T-cell (primary cell): ENCODE results near the gene GMPR. TPM values are rescaled to one million over a fixed set of nuclear protein-coding genes. Genes with fewer than 3 reads are reported as not detected.

Experiments
- ATAC-seq, 4 experiments: fragments of 200-7000 bp in 3 of 4; fragments of 150-1000 bp in 1 of 4; cut with Tn5 transposase; replicated peaks in 1 of 4; 1 replicate in 3 of 4; 2 replicates in 1 of 4; pipeline ENCODE4 v1.10.0; 2021; ENCODE audit warnings: moderate library complexity in 3 of 4, mild to moderate bottlenecking in 2 of 4, moderate number of reproducible peaks in 1 of 4
- CTCF ChIA-PET, 2 donors: fragments of 300-600 bp; sonication (Branson Sonifier 250); formaldehyde crosslinking; loops; one replicate each; lab custom pipeline; 2022; ENCODE audit warnings: antibody characterized with exemption in 2 of 2; lab: Charles Lee
- POLR2A ChIA-PET, 2 donors: fragments of 300-600 bp; sonication (Branson Sonifier 250); formaldehyde crosslinking; loops; one replicate each; lab custom pipeline; 2022; ENCODE audit warnings: antibody characterized with exemption in 2 of 2; lab: Charles Lee
- DNase-seq, 35 experiments: peaks; one replicate each; pipeline versions ENCODE4 v3.0.0 to v3.0.0-alpha.2; 2013 to 2023
- H3K27ac ChIP-seq: one replicate; pipeline ENCODE4 v1.5.1; 2013; ENCODE audit warnings: low read length
- H3K27me3 ChIP-seq, 2 experiments: replicated peaks in 1 of 2; 1 replicate in 1 of 2; 2 replicates in 1 of 2; pipeline versions ENCODE4 v1.6.1 to v1.7.0; 2013; ENCODE audit warnings: low read length in 1 of 2, mixed read lengths in 1 of 2; ENCODE audit not compliant: control insufficient read depth in 2 of 2, insufficient read depth in 2 of 2; ENCODE audit errors: extremely low read depth in 1 of 2
- H3K36me3 ChIP-seq, 2 donors: 1 replicate in 1 of 2; 2 replicates in 1 of 2; pipeline versions ENCODE4 v1.6.1 to v1.7.0; 2013; ENCODE audit warnings: low read length in 1 of 2; ENCODE audit not compliant: control insufficient read depth in 2 of 2, insufficient read depth in 1 of 2; ENCODE audit errors: extremely low read depth in 1 of 2
- H3K4me1 ChIP-seq, 2 experiments: 1 replicate in 1 of 2; 2 replicates in 1 of 2; pipeline versions ENCODE4 v1.6.1 to v1.7.0; 2013; ENCODE audit warnings: low read length in 2 of 2, mixed read lengths in 1 of 2; ENCODE audit not compliant: insufficient read depth in 2 of 2, control insufficient read depth in 1 of 2; ENCODE audit errors: extremely low read depth in 1 of 2
- H3K4me3 ChIP-seq, 2 donors: 1 replicate in 1 of 2; 2 replicates in 1 of 2; pipeline versions ENCODE4 v1.5.1 to v1.7.0; 2013; ENCODE audit warnings: mild to moderate bottlenecking in 2 of 2, low read length in 1 of 2, moderate library complexity in 1 of 2; ENCODE audit not compliant: control insufficient read depth in 1 of 2; ENCODE audit errors: extremely low read depth in 1 of 2
- H3K9me3 ChIP-seq: 2 replicates; pipeline ENCODE4 v1.7.0; 2013
- H3K27ac Mint-ChIP-seq, 2 donors: one replicate each; pipeline ENCODE4 v1.8.0; 2020 to 2021; ENCODE audit warnings: mild to moderate bottlenecking in 2 of 2, mixed read lengths in 2 of 2
- H3K27me3 Mint-ChIP-seq, 2 donors: one replicate each; pipeline ENCODE4 v1.8.0; 2021 to 2022; ENCODE audit warnings: mixed read lengths in 2 of 2
- H3K36me3 Mint-ChIP-seq: one replicate; pipeline ENCODE4 v1.8.0; 2021; ENCODE audit warnings: mixed read lengths
- H3K4me1 Mint-ChIP-seq, 3 donors: one replicate each; pipeline ENCODE4 v1.8.0; 2020 to 2022; ENCODE audit warnings: mixed read lengths in 3 of 3, mild to moderate bottlenecking in 1 of 3
- H3K4me3 Mint-ChIP-seq, 3 donors: one replicate each; pipeline ENCODE4 v1.8.0; 2020 to 2022; ENCODE audit warnings: mild to moderate bottlenecking in 3 of 3, mixed read lengths in 3 of 3, moderate library complexity in 3 of 3
- H3K9me3 Mint-ChIP-seq, 3 donors: one replicate each; pipeline ENCODE4 v1.8.0; 2020 to 2022; ENCODE audit warnings: mixed read lengths in 3 of 3
- WGBS: methylation state at CpG from one replicate; pipeline ENCODE4 v1.1.5; 2013; ENCODE audit warnings: missing lambda C conversion rate; ENCODE audit not compliant: insufficient coverage; 5-methylcytosine and 5-hydroxymethylcytosine counted together
- total RNA-seq, 35 experiments: library from RNA in 6 of 35; stranded (reverse) in 6 of 35; fragments of 120-200 nt in 1 of 35; gene quantifications; one replicate each; pipeline versions ENCODE4 v1.2.1 to v1.2.4 and lab custom pipeline; 2013 to 2026

GMPR gene
- total RNA-seq, 5 donors from 2014 or later (not counting 1 experiment from before 2014, with no cell fraction given): 0.26 to 1.4 (median 0.68) TPM

DNA sequence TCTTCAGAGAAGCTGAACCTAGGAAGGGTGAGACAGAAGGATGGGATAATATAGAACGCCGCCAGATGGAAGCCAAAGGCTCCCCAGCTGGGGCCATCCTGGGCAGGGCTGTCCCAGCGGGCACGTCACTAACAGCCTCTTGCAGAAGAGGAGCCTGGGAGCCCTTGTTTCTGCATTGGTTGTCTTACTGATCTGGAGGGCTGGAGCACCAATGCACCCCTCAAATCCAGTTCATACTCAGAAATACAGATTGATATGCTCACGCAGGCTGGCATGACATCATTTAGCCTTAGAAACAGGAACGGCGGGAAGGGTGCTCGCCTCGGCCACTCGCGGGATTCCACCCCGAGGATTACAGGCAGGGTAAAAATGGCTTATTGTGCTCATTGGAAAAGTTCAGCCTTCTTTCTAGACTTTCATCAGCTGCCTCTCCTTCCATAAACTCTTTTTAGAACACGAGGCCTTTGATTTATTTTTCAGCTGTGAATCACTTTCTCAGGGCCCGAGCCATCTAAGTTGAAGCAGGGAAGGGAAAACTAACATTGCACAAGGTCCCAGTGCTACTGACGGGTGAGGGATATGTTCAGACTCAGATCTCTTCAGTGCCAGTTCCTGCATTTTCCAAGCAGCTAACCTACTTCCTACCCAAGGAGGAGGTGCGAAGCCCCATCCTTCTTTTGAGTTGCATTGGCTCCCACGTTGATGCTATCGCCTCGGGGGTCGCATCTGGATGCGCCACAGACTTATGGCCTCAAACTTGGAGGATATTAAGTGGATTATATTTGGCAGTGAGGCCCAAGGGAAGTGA lies 82.3 kb downstream of the GMPR start:
- DNase-seq (no peak), ATAC-seq (no peak)
- no peaks in the 10 kb centered on the region for H3K9me3 ChIP-seq
- Mint-ChIP-seq H3K27ac (peak overlapping the region; percentile 83 to 93), H3K27me3 (no peaks in the 10 kb centered on the region), H3K9me3 (no peaks in the 10 kb centered on the region), H3K4me3 (peak overlapping the region; percentile 52 to 79 (median 70)), H3K4me1 (peaks cover 76 to 85% (median 83%) of the 10 kb centered on the region in 3 donors), H3K36me3 (peaks cover 1% of the 10 kb centered on the region)
- ChIA-PET CTCF (interaction anchor here in 1 of 2 donors (0.7 to 3.0 kb wide), 4 partner anchors 8 to 450 kb away, joined by 3 to 24 read pairs (median 8); no protein-coding TSS in a partner anchor), POLR2A (interaction anchor here in 1 of 2 donors (0.9 to 1.8 kb wide), 3 partner anchors 100 to 442 kb away, joined by 4 to 5 read pairs (median 5); partner anchors contain the start of gene ATXN1)
- peaks cover 35 to 81% of the 10 kb centered on the region in 2 experiments for H3K4me1 ChIP-seq
- 96% methylated on average over 9 of the region's 21 CpGs for WGBS
- H3K27ac ChIP-seq: peak overlapping the region; percentile 95
- H3K4me3 ChIP-seq: peak overlapping the region; percentile 32 to 38
- H3K27me3 ChIP-seq: no peaks in the 10 kb centered on the region
- H3K36me3 ChIP-seq: peaks cover 0 to 2% of the 10 kb centered on the region in 2 donors

DNA sequence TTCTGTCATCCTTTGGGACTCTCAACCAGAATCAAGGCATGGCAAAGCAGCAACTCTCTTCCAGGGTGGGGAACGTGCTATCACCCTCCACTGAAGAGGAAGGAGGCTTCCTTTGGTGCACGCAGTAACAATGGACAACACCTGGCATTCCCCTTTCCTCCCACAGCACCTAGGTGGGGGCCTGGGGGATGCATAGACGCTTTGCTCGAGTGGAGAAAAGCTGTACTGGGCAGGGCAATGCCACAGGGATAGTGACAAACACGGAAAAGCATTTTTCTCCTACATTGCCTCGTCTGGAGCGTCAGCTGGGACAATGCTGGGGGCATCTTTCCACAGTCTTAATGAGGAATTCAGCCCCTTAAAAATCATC lies 82.9 kb downstream of the GMPR start:
- WGBS: 94% methylated on average over 5 of the region's 7 CpGs
- Mint-ChIP-seq H3K27me3 (no peaks in the 10 kb centered on the region), H3K36me3 (peaks cover 7% of the 10 kb centered on the region), H3K4me3 (no peak overlapping the region), H3K27ac (peak overlapping the region; percentile 83 to 93), H3K9me3 (no peaks in the 10 kb centered on the region), H3K4me1 (peaks cover 78 to 88% (median 84%) of the 10 kb centered on the region in 3 donors)
- Histone ChIP-seq H3K4me1 (peaks cover 35 to 81% of the 10 kb centered on the region in 2 experiments), H3K9me3 (no peaks in the 10 kb centered on the region), H3K27ac (peak overlapping the region; percentile 95), H3K4me3 (no peak overlapping the region), H3K27me3 (no peaks in the 10 kb centered on the region), H3K36me3 (peaks cover 0 to 7% of the 10 kb centered on the region in 2 donors)
- POLR2A ChIA-PET: no interaction called here
- CTCF ChIA-PET: interaction anchor here in 1 of 2 donors (3.0 kb wide), 1 partner anchor 11 kb away, joined by 24 read pairs; no protein-coding TSS in a partner anchor
- ATAC-seq (no peak), DNase-seq (no peak)

DNA sequence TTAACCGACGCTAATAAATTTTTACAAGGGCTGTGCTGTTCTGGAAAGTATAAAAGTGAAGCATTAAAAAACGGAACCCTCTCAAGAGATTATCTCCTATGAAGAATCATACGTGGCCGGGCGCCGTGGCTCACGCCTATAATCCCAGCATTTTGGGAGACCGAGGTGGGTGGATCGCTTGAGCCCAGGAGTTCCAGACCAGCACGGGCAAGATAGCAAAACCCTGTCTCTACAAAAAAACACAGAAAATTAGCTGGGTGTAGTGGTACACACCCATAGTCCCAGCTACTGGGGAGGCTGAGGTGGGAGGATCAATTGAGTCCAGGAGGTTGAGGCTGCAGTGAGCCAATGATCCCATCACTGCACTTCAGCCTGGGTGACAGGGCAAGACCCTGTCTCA lies 83.4 kb downstream of the GMPR start:
- Histone ChIP-seq H3K27ac (peak overlapping the region; percentile 95), H3K27me3 (no peaks in the 10 kb centered on the region), H3K4me1 (peaks cover 35 to 76% of the 10 kb centered on the region in 2 experiments), H3K9me3 (no peaks in the 10 kb centered on the region), H3K4me3 (no peak overlapping the region), H3K36me3 (peaks cover 0 to 12% of the 10 kb centered on the region in 2 donors)
- DNase-seq (no peak), ATAC-seq (no peak)
- no peak overlapping the region for H3K4me3 Mint-ChIP-seq
- peaks cover 73 to 87% (median 81%) of the 10 kb centered on the region in 3 donors for H3K4me1 Mint-ChIP-seq
- peaks cover 12% of the 10 kb centered on the region for H3K36me3 Mint-ChIP-seq
- H3K27me3 Mint-ChIP-seq: no peaks in the 10 kb centered on the region
- 100% methylated on average over 3 of the region's 11 CpGs for WGBS
- peak overlapping the region; percentile 83 to 93 for H3K27ac Mint-ChIP-seq
- H3K9me3 Mint-ChIP-seq: no peaks in the 10 kb centered on the region
- POLR2A ChIA-PET: interaction anchor here in 1 of 2 donors (0.6 kb wide), 1 partner anchor 179 kb away, joined by 9 read pairs; no protein-coding TSS in a partner anchor
- CTCF ChIA-PET: interaction anchor here in 1 of 2 donors (1.0 to 2.8 kb wide), 3 partner anchors 11 to 440 kb away, joined by 4 to 27 read pairs (median 8); partner anchors contain the start of gene ATXN1

DNA sequence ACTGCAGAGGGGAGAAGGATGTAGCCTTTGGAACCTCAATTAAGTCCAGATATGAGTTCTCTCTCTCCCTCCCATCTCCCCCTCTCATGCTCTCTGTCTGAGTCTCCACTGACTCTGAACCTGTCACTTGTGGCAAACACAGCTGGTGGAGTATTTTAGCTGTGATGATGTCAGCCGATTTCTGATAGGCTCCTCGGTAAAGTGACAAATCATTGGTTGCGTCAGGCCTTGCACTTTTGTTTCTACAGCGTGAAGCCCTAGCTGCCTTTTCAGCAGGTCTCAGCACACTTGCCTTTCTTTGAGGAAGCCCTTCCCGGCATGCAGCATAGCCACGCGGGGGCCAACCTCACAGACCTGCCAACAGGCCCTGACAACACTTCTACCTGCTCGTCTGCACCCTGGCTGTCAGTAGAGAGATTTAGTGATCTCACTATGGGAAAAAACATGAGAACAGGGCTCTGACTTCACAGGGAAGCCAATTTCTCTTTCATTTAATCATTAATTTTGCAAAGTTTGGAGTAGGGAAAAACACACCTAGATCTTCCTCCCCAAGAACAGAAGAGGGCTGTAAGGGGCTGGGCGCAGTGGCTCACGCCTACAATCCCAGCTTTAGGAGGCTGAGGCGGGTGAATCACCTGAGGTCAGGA lies 84.4 kb downstream of the GMPR start:
- peaks cover 35 to 69% of the 10 kb centered on the region in 2 experiments for H3K4me1 ChIP-seq
- WGBS: 0% methylated on average over 3 of the region's 11 CpGs
- H3K36me3 Mint-ChIP-seq: peaks cover 19% of the 10 kb centered on the region

DNA sequence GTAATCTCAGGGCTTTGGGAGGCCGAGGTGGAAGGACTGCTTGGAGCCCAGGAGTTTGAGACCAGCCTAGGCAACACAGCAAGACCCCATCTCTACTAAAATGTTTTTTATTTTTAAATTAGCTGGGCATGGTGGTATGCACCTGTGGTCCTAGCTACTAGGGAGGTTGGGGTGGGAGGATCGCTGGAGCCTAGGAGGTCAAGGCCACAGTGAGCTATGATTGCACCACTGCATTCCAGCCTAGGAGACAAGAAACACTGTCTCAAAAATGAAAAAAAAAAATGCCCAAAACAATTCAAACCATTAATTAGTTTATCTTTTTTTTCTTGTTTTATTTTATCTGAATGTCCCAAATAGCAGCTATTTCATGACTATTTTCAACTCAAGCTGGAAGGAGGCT lies 85.8 kb downstream of the GMPR start:
- no peak for ATAC-seq
- H3K27ac Mint-ChIP-seq: peak overlapping the region; percentile 55 to 83
- peaks cover 0 to 24% of the 10 kb centered on the region in 2 donors for H3K36me3 ChIP-seq

More for the DNA sequence above, 84.4 kb downstream of the GMPR start:
- Mint-ChIP-seq H3K27me3 (no peaks in the 10 kb centered on the region), H3K4me1 (peaks cover 69 to 78% (median 74%) of the 10 kb centered on the region in 3 donors), H3K9me3 (no peaks in the 10 kb centered on the region), H3K4me3 (peak overlapping the region; percentile 7 to 47 (median 8)), H3K27ac (peak overlapping the region; percentile 83 to 93)
- CTCF ChIA-PET: interaction anchor here (0.6 to 2.8 kb wide), 13 partner anchors 9 to 1386 kb away, joined by 3 to 27 read pairs (median 4); partner anchors contain the start of gene ATXN1 (in 1 of the 2)
- Histone ChIP-seq H3K4me3 (no peak overlapping the region), H3K9me3 (no peaks in the 10 kb centered on the region), H3K27me3 (no peaks in the 10 kb centered on the region), H3K36me3 (peaks cover 0 to 22% of the 10 kb centered on the region in 2 donors), H3K27ac (peak overlapping the region; percentile 95)
- ATAC-seq (peak; percentile 67 to 82 (median 72)), DNase-seq (peak; percentile 40 to 93 (median 83))
- POLR2A ChIA-PET: interaction anchor here (0.5 to 1.1 kb wide), 5 partner anchors 8 to 1850 kb away, joined by 3 to 21 read pairs (median 4); partner anchors contain the start of gene ATXN1 (in 1 of the 2)

More for the DNA sequence above, 85.8 kb downstream of the GMPR start:
- CTCF ChIA-PET: interaction anchor here (0.5 to 2.8 kb wide), 4 partner anchors 9 to 17 kb away, joined by 3 to 27 read pairs (median 4); no protein-coding TSS in a partner anchor
- Histone ChIP-seq H3K27ac (peak overlapping the region; percentile 95), H3K27me3 (no peaks in the 10 kb centered on the region), H3K4me1 (peaks cover 27 to 57% of the 10 kb centered on the region in 2 experiments), H3K4me3 (no peak overlapping the region), H3K9me3 (no peaks in the 10 kb centered on the region)
- Mint-ChIP-seq H3K27me3 (no peaks in the 10 kb centered on the region), H3K4me1 (peaks cover 55 to 64% (median 60%) of the 10 kb centered on the region in 3 donors), H3K36me3 (peaks cover 24% of the 10 kb centered on the region), H3K4me3 (no peak overlapping the region), H3K9me3 (no peaks in the 10 kb centered on the region)
- DNase-seq: no peak
- WGBS: no CpG with 5 or more reads among the region's 2 CpGs
- POLR2A ChIA-PET: interaction anchor here in 1 of 2 donors (0.7 to 0.9 kb wide), 2 partner anchors 12 to 398 kb away, joined by 6 to 10 read pairs; no protein-coding TSS in a partner anchor
